Endothelial cell of umbilical vein (primary cell): ENCODE results near the gene CCDC146.
"Not testable (repeated sequence)": the region's sequence is repeated elsewhere in the genome, so short reads cannot be mapped to it uniquely, and the experiment has no call there.

ENCODE experiments used
- CTCF ChIP-seq, 2 donors: IDR thresholded peaks; 1 replicate in 1 of 2; 2 replicates in 1 of 2; pipeline ENCODE4 v1.5.1; 2011; ENCODE audit warnings: low read length in 2 of 2, mild to moderate bottlenecking in 2 of 2, moderate library complexity in 2 of 2, control low read depth in 1 of 2, inconsistent platforms in 1 of 2, low read depth in 1 of 2; ENCODE audit not compliant: insufficient read depth in 1 of 2; ENCODE audit errors: extremely low read depth in 1 of 2
- EZH2 ChIP-seq: IDR thresholded peaks from 2 replicates; pipeline ENCODE4 v1.6.1; 2012; ENCODE audit warnings: borderline replicate concordance, low read depth, mild to moderate bottlenecking, moderate library complexity, low read length, inconsistent platforms; ENCODE audit not compliant: severe bottlenecking
- JUN ChIP-seq: IDR thresholded peaks from 2 replicates; pipeline ENCODE4 v1.6.1; 2011; ENCODE audit warnings: borderline replicate concordance, low read depth; ENCODE audit not compliant: insufficient read length, insufficient read depth
- MAX ChIP-seq: IDR thresholded peaks from 2 replicates; pipeline ENCODE4 v1.6.1; 2011; ENCODE audit not compliant: insufficient read depth, insufficient read length
- MYC ChIP-seq: IDR thresholded peaks from one replicate; pipeline ENCODE4 v1.6.1; 2011; ENCODE audit warnings: mild to moderate bottlenecking, low read depth, low read length
- POLR2A ChIP-seq: IDR thresholded peaks from 2 replicates; pipeline ENCODE4 v1.6.1; 2012; ENCODE audit warnings: low read depth, mild to moderate bottlenecking, control low read depth, low read length
- POLR2AphosphoS5 ChIP-seq: IDR thresholded peaks from 2 replicates; pipeline ENCODE4 v1.6.1; 2012; ENCODE audit warnings: low read depth, mild to moderate bottlenecking, control low read depth, low read length, moderate library complexity; ENCODE audit not compliant: insufficient read depth

GRCh38 chr7:77074786-77075396 lies 47.5 kb upstream of the CCDC146 start:
- TF ChIP-seq EZH2; CTCF (IDR thresholded peaks at IDR 0.05; ENCODE audit: extremely low read depth in 1 of 2, insufficient read depth in 1 of 2, low read depth in 1 of 2, low read length in 2 of 2); POLR2A; MYC; POLR2AphosphoS5; JUN; MAX: not testable (repeated sequence)
